Measurements from ENCODE around the gene ZSCAN12.
"Not testable (repeated sequence)": the region's sequence is repeated elsewhere in the genome, so short reads cannot be mapped to it uniquely, and the experiment has no call there.

ZSCAN12 gene

DNA sequence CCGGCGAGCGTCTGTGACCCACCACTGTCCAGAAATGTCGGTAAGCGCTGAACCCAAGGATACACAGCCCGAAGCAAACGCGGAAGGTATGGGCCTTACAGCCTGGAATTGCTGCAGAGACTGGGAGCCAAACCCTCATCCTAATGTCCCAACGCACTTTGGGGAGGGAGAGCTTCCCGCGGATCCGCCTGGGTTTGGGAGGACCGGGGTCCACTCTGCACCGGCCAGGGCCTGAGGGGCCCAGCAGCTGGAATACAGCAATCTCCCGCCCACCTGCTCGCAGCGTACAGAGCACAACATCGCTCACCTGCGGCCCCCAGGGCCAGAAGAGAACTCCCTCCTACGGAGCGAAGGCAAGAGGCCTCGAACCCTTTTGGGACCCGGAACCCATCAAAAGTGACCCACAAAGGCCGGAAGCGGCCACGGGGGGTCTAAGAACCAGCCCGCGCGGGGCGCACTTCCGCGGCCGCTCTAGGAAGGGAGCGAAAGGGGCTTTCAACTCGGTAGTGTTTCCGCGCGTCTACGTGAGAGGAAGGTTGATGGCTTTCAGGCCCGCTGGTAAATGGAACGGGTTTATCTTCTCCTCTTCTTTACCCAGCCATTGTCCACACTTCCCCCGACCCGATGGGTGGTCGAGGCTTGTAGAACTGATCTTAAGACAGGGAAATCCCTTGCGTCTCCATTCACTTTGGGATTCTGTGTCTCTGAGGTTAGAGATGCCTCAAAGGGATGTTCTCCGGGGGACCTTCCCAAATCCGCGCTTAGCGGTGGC lies at the start of gene ZSCAN12:
Gene ZSCAN12 (minus strand): TSS at position 398 of the 772 bp plus-strand sequence. CDS start 1,342 bp downstream, outside the sequence.
- DNase-seq: peak; percentile 98

DNA sequence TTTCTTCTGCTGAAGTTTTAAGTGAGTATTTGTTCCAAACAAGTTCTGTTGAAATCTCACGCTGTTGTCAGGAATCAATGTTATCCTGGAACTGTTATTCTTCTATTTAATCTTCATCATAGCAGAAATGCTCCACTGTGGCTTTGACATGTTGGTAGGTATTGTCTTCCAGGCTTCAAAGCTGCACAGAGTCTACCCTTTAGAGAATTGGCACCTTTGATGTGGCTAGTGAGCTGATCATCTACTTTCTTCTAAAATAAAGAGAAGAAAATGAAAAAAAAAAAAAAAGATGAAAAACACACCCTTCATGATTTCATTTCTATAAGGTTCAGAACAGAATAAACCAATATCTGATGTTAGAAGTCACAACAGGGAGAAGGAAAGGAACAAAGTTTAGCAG lies 49.5 kb upstream of the ZSCAN12 start:
- no peak for DNase-seq

DNA sequence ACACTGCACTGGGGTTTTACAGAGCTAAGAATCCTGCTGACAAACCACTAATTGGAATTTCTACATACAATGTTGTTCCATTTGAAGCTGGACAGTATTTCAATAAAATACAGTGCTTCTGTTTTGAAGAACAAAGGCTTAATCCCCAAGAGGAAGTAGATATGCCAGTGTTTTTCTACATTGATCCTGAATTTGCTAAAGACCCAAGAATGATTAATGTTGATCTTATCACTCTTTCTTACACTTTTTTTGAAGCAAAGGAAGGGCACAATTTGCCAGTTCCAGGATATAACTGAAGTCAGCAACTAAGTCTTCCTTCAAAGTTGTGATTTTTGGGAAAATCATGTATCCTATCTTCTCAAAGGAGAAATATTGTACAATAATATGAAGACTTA lies 48.0 kb upstream of the ZSCAN12 start:
- not testable (repeated sequence) for DNase-seq

DNA sequence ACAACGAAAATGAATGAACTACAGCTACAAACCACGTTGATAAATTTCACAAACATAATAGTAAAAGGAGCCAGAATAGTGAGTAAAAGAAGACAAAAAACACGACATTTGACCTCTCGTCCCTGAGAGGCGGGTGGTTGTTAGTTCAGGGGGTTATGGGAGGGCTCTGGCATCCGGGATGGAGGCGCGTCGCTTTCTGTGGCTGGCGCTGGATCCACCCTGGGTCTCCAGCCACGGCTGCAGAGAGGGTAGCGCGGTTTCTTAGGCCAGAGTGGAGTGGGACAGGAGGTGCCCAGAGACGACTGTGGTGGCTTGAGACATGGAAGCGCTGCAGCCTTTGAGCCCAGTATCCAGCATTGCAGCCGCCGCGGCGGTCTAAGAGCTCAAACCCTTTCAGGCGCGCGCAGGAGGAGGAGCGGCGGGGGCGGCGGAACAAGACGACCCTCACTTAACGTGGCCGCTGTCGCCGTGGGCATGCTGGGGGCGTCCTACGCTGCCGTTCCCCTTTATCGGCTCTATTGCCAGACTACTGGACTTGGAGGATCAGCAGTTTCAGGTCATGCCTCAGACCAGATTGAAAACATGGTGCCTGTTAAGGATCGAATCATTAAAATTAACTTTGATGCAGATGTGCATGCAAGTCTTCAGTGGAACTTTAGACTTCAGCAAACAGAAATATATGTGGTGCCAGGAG lies 47.4 kb upstream of the ZSCAN12 start:
- DNase-seq: no peak

DNA sequence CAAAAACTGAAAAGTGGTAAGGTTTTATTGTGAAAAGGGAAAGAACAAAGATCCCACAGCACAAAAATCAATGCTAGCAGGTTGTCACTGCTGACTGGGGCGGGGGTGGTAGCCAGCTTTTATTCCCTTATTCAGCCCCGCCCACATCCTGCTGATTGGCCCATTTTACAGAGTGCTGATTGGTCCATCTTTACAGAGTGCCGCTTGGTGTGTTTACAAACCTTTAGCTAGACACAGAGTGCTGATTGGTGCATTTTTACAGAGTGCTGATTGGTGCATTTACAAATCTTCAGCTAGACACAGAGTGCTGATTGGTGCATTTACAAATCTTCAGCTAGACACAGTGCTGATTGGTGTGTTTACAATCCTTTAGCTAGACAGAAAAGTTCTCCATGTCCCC lies 45.2 kb upstream of the ZSCAN12 start:
- DNase-seq: peak; percentile 30

DNA sequence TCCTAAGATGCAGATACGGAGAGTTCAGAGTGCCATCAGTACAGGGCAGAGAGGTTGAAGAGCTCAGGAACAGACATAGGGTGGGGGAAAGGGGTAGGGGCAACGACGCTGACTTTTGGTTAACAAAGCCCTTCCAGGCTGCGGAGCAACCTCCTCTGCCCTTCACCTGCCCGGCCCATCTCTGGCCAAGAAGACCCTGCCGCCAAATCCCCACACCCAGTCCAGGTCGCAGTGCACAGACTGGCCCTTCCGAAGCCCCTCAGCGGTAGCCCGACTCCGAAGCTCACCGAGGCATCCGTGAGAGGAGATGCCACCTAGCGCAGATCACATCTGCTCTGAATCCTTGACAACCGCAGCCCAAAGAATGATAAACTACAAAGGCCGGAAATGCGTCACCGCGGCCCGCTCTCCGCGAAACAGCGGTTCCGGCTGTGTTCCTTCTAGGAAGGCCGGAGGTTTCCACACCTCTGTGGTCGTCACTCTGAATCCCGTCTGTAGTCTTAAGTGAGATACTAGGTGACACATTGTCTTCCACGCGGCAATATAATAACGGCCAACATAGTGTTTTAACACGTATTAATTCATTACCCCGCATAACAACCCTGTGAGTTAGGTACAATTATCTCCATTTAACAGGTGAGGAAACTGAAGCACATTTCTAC lies 43.7 kb upstream of the ZSCAN12 start, which contains the start of gene ZSCAN23:
Gene ZSCAN23 (minus strand): TSS at position 380 of the 662 bp plus-strand sequence. CDS start 7,225 bp downstream, outside the sequence.
- DNase-seq: peak; percentile 96

GRCh38 chr6:28442586-28442985 lies 43.0 kb upstream of the ZSCAN12 start:
- DNase-seq: no peak

GRCh38 chr6:28436404-28436803 lies 36.9 kb upstream of the ZSCAN12 start:
- DNase-seq: no peak

DNA sequence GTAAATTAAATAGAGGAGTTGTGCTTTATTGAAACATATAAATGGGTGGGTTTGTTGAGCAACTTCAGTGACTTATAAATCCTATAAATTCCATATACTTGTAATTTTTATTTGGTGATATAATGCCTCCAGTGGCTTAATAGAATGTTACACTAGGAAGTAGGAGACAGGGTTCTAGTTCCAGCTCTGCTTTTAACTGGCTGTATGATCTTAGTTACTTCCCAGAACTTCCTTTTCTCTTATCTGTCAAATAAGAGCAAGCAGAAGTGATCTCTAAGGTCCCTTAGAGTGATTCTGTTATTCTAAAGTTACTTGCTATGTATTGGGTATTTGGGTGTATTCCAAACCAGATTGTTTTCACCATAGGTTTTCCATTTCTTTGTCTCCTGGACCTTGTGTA lies 33.6 kb upstream of the ZSCAN12 start:
- peak; percentile 90 for DNase-seq

GRCh38 chr6:28429781-28430180 lies 30.2 kb upstream of the ZSCAN12 start:
- no peak for DNase-seq

- peak; percentile 92 for DNase-seq
These were observed 26.5 kb upstream of the ZSCAN12 start for GRCh38 chr6:28425944-28426541.

GRCh38 chr6:28424163-28424562 lies 24.6 kb upstream of the ZSCAN12 start:
- no peak for DNase-seq

DNA sequence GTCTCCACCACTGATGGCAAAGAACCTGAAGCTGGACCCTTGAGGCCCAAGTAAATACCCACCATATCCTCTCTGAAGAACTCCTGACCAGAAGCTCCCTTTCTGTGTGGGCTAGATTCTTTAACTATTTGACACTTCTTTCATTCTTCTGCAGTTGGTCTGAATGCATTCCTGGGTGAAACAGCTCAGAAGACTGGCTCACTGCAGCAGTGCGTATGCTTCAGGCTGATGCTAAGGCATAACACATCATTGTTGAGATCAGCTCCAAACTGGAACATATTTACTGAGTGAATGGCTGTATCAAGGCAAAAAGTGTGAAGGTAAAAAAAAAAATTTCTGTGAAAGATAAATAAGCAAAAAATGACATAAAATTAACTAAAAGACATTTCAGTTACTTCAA lies 24.0 kb upstream of the ZSCAN12 start:
- DNase-seq: no peak

DNA sequence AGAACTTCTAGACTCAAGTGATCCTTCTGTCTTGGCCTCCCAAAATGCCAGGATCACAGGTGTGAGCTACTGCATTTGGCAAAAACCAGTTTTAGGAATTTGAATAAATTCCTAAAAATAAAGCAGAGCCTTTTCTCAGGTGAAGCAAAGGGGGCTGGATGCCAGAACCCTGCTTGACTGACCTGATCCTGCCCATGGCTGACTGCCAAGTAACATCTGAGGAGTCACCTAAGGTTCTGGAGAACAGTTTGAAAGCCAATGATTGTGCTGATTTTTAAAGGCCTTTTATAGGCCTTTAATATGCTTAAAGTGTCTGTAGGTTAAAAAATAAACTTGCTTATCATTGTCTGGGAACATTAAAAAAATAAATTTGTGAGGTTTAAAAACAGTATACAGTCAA lies 14.1 kb upstream of the ZSCAN12 start:
- no peak for DNase-seq

GRCh38 chr6:28410767-28411166 lies 11.2 kb upstream of the ZSCAN12 start:
- DNase-seq: no peak

- DNase-seq: peak; percentile 43
These were observed 8.7 kb upstream of the ZSCAN12 start for GRCh38 chr6:28408076-28408802.

DNA sequence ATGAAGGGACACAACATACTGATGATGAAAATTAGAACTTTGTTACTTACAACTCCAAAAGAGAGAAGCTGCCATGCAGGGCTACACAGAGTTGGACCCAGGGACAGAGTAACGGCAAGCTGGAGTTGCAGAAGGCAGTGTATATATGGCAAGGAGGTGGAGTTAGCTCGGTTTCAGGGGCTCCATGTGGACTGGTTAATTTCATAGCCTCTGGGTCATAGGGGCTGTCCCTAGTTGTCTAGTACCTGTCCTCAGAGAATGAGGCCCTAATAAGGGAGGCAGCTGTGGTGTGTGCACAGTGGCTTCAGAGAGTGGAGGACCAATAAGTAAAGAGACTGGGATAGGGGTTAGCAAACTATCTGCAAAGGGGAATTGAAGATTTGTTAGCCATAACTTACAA lies 7.9 kb upstream of the ZSCAN12 start:
- no peak for DNase-seq

- DNase-seq: not testable (repeated sequence)
These were observed 4.4 kb upstream of the ZSCAN12 start for GRCh38 chr6:28403923-28404322.

DNA sequence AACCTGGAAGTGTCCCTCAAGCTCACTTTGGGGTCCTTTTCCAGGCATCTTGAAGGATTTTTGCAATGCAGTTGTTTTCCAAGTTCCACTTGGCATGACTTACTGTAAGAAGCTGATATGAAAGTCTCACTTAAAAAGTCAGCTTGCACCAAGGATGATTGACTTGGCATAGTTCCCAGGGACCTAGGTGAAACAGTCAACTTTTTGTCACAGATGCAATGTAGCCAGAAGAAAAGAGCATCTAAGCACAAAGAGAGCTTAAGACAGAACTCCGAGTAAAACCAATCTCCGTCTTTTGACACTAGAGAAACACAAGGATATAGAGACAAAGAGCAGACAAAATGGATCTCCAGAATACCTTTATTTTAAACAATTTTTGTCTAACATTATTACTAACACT lies 2.6 kb upstream of the ZSCAN12 start:
- DNase-seq: no peak

DNA sequence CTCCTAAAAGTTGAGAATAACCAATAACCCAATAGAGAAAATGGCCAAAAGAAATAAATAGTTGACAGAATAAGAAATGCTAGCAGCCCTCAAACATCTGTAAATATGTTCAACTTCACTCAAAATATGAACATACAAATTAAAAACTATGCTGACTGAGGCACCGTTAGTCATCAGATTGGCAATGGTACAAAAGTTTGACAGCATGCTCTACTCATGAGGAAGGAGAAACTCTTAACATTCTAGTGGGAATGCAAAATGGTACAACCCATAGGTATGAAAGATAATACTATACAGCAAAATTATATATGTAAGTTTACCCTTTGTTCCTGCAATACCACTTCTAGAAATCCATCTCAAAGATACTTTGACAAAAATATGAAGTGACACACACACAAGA lies 1.6 kb upstream of the ZSCAN12 start:
- DNase-seq: no peak

- DNase-seq: no peak
These were observed 540 bp upstream of the ZSCAN12 start for GRCh38 chr6:28400122-28400451.

GRCh38 chr6:28395918-28396317 lies 3.6 kb downstream of the ZSCAN12 start:
- no peak for DNase-seq
